ENCODE measurements around the gene PLPPR3. TPM values are rescaled to one million over a fixed set of nuclear protein-coding genes. Genes with fewer than 3 reads are reported as not detected.
A peak's percentile ranks its signal among the peaks of the same experiment; 100 is the strongest.

The PLPPR3 gene
- total RNA-seq, 1 experiment from 2014 or later: 63.7 TPM

DNA sequence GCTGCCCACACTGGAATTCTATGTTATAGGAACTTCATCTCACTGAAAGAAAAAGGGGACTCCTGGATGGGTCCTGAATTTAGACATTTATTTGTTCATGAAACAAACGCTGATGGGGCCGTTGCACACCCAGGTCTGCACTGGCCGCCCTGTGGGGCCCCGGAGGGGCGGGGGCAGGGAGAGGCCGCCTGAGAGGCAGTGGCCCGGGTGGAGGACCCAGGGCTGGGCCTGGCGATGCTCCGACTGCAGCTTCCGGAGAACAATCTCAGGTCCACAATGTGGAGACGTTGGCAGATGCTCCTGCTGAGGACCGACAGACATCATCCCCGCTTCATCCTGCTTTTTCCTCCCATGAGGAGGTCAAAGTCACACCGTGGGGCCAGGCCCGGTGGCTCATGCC lies 40.8 kb downstream of the PLPPR3 start:
- Histone ChIP-seq H3K4me3 (ENCODE audit: low read depth in 2 of 2, low read length in 2 of 2) (no peak overlapping the region), H3K36me3 (ENCODE audit: control insufficient read depth, insufficient read depth, low read length) (no peaks in the 10 kb centered on the region), H3K27me3 (ENCODE audit: control insufficient read depth, insufficient read depth, low read length) (no peaks in the 10 kb centered on the region), H3K9me3 (ENCODE audit: control insufficient read depth, insufficient read depth, low read depth, low read length) (no peaks in the 10 kb centered on the region), H3K27ac (ENCODE audit: low read length) (peak overlapping the region; percentile 89), H3K4me1 (ENCODE audit: control insufficient read depth, insufficient read depth, low read length) (peaks cover 13% of the 10 kb centered on the region)
- ChIA-PET POLR2A (no interaction called here), CTCF (no interaction called here)
- BruUV-seq (replicated peaks): no TSS peak
- intact Hi-C loops (cut with micrococcal nuclease; ENCODE audit: unreplicated experiment) (no loop called here), in situ Hi-C loops (cut with HindIII; ENCODE audit: low pct_unique_long_range_greater_than_20kb, low sequenced_read_pairs) (no loop called here)
- DNase-seq (ENCODE audit: low read depth, low spot score): no peak
- no peak for ATAC-seq
- TF ChIP-seq CTCF (IDR thresholded peaks at IDR 0.05) (no peak), SIN3A (IDR thresholded peaks at IDR 0.05; ENCODE audit: borderline replicate concordance, insufficient read depth, low read depth, low read length) (no peak), POLR2AphosphoS5 (IDR thresholded peaks at IDR 0.05; ENCODE audit: low read depth, low read length) (no peak), TCF7L2 (IDR thresholded peaks at IDR 0.05; ENCODE audit: low read depth, low read length) (no peak)
- TF ChIP-seq, protein P1, sequence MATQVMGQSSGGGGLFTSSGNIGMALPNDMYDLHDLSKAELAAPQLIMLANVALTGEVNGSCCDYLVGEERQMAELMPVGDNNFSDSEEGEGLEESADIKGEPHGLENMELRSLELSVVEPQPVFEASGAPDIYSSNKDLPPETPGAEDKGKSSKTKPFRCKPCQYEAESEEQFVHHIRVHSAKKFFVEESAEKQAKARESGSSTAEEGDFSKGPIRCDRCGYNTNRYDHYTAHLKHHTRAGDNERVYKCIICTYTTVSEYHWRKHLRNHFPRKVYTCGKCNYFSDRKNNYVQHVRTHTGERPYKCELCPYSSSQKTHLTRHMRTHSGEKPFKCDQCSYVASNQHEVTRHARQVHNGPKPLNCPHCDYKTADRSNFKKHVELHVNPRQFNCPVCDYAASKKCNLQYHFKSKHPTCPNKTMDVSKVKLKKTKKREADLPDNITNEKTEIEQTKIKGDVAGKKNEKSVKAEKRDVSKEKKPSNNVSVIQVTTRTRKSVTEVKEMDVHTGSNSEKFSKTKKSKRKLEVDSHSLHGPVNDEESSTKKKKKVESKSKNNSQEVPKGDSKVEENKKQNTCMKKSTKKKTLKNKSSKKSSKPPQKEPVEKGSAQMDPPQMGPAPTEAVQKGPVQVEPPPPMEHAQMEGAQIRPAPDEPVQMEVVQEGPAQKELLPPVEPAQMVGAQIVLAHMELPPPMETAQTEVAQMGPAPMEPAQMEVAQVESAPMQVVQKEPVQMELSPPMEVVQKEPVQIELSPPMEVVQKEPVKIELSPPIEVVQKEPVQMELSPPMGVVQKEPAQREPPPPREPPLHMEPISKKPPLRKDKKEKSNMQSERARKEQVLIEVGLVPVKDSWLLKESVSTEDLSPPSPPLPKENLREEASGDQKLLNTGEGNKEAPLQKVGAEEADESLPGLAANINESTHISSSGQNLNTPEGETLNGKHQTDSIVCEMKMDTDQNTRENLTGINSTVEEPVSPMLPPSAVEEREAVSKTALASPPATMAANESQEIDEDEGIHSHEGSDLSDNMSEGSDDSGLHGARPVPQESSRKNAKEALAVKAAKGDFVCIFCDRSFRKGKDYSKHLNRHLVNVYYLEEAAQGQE (IDR thresholded peaks at IDR 0.05; ENCODE audit: insufficient read depth in 1 of 2, low read depth in 2 of 2, low read length in 1 of 2): no peak

GRCh38 chr19:778910-779653 lies 42.7 kb downstream of the PLPPR3 start:
- CTCF ChIA-PET: no interaction called here
- Histone ChIP-seq H3K27ac (ENCODE audit: low read length) (peak overlapping the region; percentile 82), H3K4me3 (ENCODE audit: low read depth in 2 of 2, low read length in 2 of 2) (no peak overlapping the region), H3K9me3 (ENCODE audit: control insufficient read depth, insufficient read depth, low read depth, low read length) (no peaks in the 10 kb centered on the region), H3K36me3 (ENCODE audit: control insufficient read depth, insufficient read depth, low read length) (no peaks in the 10 kb centered on the region), H3K4me1 (ENCODE audit: control insufficient read depth, insufficient read depth, low read length) (peaks cover 13% of the 10 kb centered on the region), H3K27me3 (ENCODE audit: control insufficient read depth, insufficient read depth, low read length) (no peaks in the 10 kb centered on the region)
- intact Hi-C loops (cut with micrococcal nuclease; ENCODE audit: unreplicated experiment) (loop anchor here (10.0 kb wide), 1 partner anchor 136 kb away; the partner anchor contains the start of genes KISS1R and R3HDM4), in situ Hi-C loops (cut with HindIII; ENCODE audit: low pct_unique_long_range_greater_than_20kb, low sequenced_read_pairs) (no loop called here)
- POLR2A ChIA-PET: interaction anchor here (0.7 kb wide), 1 partner anchor 40 kb away, joined by 3 read pairs; no protein-coding TSS in a partner anchor
- TF ChIP-seq, protein P1 (IDR thresholded peaks at IDR 0.05; ENCODE audit: insufficient read depth in 1 of 2, low read depth in 2 of 2, low read length in 1 of 2): 0 out of 4 replicates have a peak, but pooled peaks of 1 of the 2 experiments have one; percentile 3
- TF ChIP-seq POLR2AphosphoS5 (IDR thresholded peaks at IDR 0.05; ENCODE audit: low read depth, low read length): no peak
- DNase-seq (ENCODE audit: low read depth, low spot score) (no peak), ATAC-seq (peak; percentile 31)
- BruUV-seq (replicated peaks): no TSS peak
